Tibial nerve (tissue), 3 donors: ENCODE results near the gene EBF4.

ENCODE experiments used
- POLR2A ChIP-seq, 2 donors: fragments of 450-650 bp; IDR thresholded peaks; one replicate each; pipeline ENCODE4 v1.6.1; 2017; ENCODE audit warnings: antibody characterized with exemption in 2 of 2, mild to moderate bottlenecking in 2 of 2, moderate library complexity in 2 of 2
- TF ChIP-seq, protein P1 (sequence below), 5 experiments: fragments of 200-600 bp in 3 of 5; fragments of 450-650 bp in 2 of 5; sonication (generic) in 3 of 5; IDR thresholded peaks; one replicate each; pipeline ENCODE4 v1.5.1; 2016 to 2019; ENCODE audit warnings: antibody characterized with exemption in 5 of 5, mild to moderate bottlenecking in 3 of 5, moderate library complexity in 2 of 5

DNA sequence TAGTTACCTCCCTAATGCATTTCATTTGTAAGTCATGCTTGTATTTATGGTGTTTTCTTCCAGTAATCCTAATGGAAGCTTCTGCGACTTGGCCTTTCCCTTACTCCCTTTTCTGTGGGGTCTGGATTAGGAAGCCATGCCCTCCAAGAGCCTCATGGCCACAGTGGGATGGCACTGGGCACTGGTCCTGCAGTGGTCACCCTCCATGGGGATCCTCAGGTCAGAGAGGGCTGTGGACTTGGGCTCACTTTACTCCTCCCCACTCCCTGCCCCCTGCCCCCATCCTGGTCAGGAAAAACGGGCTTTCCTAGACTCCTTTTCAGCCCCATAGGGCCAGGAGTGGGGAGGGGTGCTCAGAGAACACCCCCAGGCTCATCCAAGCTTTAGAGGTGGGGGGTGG, 49.9 kb downstream of the EBF4 start:
- TF ChIP-seq, protein P1, sequence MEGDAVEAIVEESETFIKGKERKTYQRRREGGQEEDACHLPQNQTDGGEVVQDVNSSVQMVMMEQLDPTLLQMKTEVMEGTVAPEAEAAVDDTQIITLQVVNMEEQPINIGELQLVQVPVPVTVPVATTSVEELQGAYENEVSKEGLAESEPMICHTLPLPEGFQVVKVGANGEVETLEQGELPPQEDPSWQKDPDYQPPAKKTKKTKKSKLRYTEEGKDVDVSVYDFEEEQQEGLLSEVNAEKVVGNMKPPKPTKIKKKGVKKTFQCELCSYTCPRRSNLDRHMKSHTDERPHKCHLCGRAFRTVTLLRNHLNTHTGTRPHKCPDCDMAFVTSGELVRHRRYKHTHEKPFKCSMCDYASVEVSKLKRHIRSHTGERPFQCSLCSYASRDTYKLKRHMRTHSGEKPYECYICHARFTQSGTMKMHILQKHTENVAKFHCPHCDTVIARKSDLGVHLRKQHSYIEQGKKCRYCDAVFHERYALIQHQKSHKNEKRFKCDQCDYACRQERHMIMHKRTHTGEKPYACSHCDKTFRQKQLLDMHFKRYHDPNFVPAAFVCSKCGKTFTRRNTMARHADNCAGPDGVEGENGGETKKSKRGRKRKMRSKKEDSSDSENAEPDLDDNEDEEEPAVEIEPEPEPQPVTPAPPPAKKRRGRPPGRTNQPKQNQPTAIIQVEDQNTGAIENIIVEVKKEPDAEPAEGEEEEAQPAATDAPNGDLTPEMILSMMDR (IDR thresholded peaks at IDR 0.05), result no peak
- no peak for TF ChIP-seq POLR2A (IDR thresholded peaks at IDR 0.05)
